GM19035 (cell line): ENCODE results near the gene ACTRT2.

ENCODE experiments used
- ATAC-seq: cut with Tn5 transposase; IDR thresholded peaks from one replicate; pipeline ENCODE4 v1.9.1; 2021; ENCODE audit not compliant: unreplicated experiment

ACTRT2 gene

DNA sequence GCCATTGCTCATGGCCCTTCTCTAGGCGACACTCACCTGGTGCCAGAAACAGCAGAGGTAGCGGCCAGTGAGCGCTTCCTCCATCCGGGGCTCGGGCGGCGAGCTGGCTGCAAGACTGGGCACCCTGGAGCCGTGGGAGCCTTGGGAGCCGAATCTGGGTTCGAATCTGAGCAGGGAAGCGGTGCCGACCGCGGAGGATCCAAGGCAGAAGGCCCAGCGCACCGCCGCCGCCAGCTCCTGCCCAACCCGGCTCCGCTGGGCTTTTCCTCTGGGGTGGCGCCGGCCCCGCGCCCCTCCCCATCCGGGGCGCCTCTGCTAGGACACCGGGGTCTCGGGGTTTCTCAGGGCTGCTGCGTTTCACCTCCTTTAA, 46.0 kb downstream of the ACTRT2 start:
- no peak for ATAC-seq

GRCh38 chr1:3067671-3068563, 46.6 kb downstream of the ACTRT2 start:
- ATAC-seq: no peak

GRCh38 chr1:3068564-3069431, 47.5 kb downstream of the ACTRT2 start, which contains the start of gene PRDM16:
TSS of gene PRDM16 (plus strand) at chr1:3069203. CDS start at chr1:3069260, 57 bp downstream.
- ATAC-seq: no peak

DNA sequence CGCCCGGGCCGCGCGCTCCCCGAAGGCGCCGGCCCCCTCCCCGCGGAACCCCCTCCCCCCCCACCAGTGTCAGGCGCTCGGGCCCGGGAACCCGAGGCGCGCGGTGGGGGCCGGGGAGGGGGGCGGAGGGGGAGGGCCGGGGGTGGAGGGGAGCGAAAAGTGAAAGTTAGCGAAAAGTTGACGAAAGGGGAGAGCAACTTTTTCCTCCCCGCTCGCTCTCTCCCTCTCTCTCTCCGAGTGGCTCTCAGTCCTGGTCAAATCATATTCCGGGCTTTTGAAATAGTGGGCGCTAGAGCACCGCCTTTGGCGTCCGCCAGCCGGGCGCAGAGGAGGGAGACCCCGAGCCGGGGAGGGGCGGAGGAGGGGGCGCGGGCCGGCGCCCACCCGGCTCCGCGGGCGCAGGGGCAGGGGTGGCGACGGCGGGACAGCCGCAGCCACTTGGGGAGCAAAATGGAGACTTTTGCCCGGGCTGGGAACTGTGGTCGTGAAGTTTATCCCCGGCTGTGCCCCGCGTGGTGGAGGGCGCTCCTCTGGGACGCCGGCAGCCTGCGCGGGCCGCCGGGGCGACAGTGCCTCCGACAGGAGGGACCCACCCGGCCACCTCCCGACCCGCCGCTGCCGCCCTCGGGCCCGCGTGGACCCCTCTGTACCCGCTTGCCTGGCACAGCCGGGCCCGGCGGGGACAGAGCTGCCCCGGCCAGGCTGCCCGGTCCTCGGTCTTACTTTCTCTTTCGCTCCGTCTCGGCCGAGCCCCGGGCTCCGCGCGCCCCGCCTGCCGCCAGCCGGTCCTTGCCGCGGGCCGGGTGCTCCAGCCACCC, 48.4 kb downstream of the ACTRT2 start:
- ATAC-seq: no peak

GRCh38 chr1:3070309-3070643, 49.0 kb downstream of the ACTRT2 start:
- no peak for ATAC-seq

GRCh38 chr1:3070644-3071564, 49.6 kb downstream of the ACTRT2 start:
- ATAC-seq: no peak

DNA sequence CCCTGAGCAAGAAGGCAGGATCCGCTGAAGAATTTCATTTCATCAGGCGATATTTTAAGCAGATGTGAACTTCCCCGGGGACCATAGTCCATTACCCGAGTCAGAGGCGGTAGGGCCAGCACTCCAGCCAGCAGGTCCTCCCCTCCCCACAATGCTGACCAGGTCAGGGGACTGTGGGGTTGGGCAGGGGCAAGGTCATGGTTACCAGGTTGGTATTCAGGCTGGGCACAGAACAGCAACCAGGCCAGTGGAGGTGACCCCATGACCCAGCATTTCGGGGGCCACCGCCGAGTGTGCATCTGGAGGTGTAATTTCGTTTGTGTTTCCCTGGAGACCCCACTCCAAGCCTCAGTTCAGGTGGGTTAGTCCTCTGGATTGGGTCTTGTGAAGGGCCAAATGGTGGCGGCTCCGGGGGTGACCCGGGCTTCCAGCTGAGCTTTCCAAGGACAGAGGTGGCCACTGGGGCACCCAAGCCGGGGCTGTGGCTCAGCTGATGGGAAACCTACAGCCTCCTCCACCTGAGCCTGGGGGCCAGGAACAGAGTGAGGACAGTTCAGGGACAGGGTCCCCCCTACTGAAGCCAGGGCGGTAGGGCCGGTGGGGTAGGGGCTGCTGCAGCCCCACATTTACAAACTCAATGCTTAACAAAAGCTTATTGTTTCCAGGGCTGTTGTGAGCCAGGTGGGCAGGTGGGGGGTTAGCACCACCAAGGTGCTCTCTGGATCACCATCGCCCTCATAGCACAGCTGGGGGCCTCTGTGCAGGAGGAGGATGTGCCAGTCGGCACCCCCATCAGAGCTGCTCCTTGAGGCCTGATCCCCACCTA, 50.5 kb downstream of the ACTRT2 start:
- no peak for ATAC-seq
